G401 (cell line): Measurements from ENCODE around the gene ANKRD2. TPM values are rescaled to one million over a fixed set of nuclear protein-coding genes. Genes with fewer than 3 reads are reported as not detected.
A peak's percentile ranks its signal among the peaks of the same experiment; 100 is the strongest.

Source experiments
- DNase-seq: peaks from one replicate; pipeline ENCODE4 v3.0.0-alpha.2; 2015; ENCODE audit warnings: low spot score
- in situ Hi-C: cut with HindIII; loops from 2 replicates; pipeline ENCODE4 v1.10.0; 2016; ENCODE audit warnings: low sequenced_read_pairs, mixed read lengths
- total RNA-seq: library from RNA; depleted of rRNA; stranded (reverse); fragments of >200 nt; shearing (Covaris generic); gene quantifications from 2 replicates; pipeline ENCODE4 v1.2.3, GENCODE V29; 2014; rRNA removed

Gene ANKRD2
- total RNA-seq, 1 experiment from 2014 or later, result 0.41 TPM

GRCh38 chr10:97623277-97623676, 50.7 kb downstream of the ANKRD2 start:
- no peak for DNase-seq
- in situ Hi-C loops, result no loop called here

GRCh38 chr10:97627731-97628130, 55.2 kb downstream of the ANKRD2 start:
- no peak for DNase-seq
- in situ Hi-C loops, result no loop called here

GRCh38 chr10:97628228-97628627, 55.6 kb downstream of the ANKRD2 start:
- in situ Hi-C loops, result no loop called here
- no peak for DNase-seq

GRCh38 chr10:97629289-97629688, 56.7 kb downstream of the ANKRD2 start:
- in situ Hi-C loops, result no loop called here
- no peak for DNase-seq

GRCh38 chr10:97631098-97631497, 58.5 kb downstream of the ANKRD2 start:
- no peak for DNase-seq
- in situ Hi-C loops, result no loop called here

- DNase-seq, result peak; percentile 94
- in situ Hi-C loops, result no loop called here
Observed at GRCh38 chr10:97632949-97633884, 60.6 kb downstream of the ANKRD2 start, which contains the start of gene MORN4. MORN4 (minus strand) TSS chr10:97633500; CDS start chr10:97619653, 13,847 bp downstream.

Other genes with a start within 250 kb of the ANKRD2 start
- 29.7 and 41.2 TPM in 2 replicates for gene FRAT2, start 238.1 kb upstream of the ANKRD2 start, total RNA-seq
- gene RRP12, start 171.4 kb upstream of the ANKRD2 start, total RNA-seq, result 35.1 and 41.4 TPM in 2 replicates
- 724 and 846 TPM in 2 replicates for gene PGAM1, start 146.6 kb upstream of the ANKRD2 start, total RNA-seq
- 56.7 and 61.7 TPM in 2 replicates for gene EXOSC1, start 126.8 kb upstream of the ANKRD2 start, total RNA-seq
- gene ZDHHC16, start 126.6 kb upstream of the ANKRD2 start, total RNA-seq, result 70.4 and 82.5 TPM in 2 replicates
- 67.8 and 89.3 TPM in 2 replicates for gene MMS19, start 74.4 kb upstream of the ANKRD2 start, total RNA-seq
- 32.5 and 39.5 TPM in 2 replicates for gene UBTD1, start 73.9 kb upstream of the ANKRD2 start, total RNA-seq
- gene HOGA1, start 11.6 kb downstream of the ANKRD2 start, total RNA-seq, result 8.0 and 8.1 TPM in 2 replicates
- gene C10orf62, start 16.9 kb downstream of the ANKRD2 start, total RNA-seq, result 0.24 TPM in 1 of 2 replicates, not detected in the other
- 15.6 and 18.8 TPM in 2 replicates for gene MORN4, start 60.7 kb downstream of the ANKRD2 start, total RNA-seq
- gene PI4K2A, start 67.9 kb downstream of the ANKRD2 start, total RNA-seq, result 40.2 and 42.2 TPM in 2 replicates
- 19.1 and 24.4 TPM in 2 replicates for gene AVPI1, start 114.5 kb downstream of the ANKRD2 start, total RNA-seq
- gene MARVELD1, start 141.0 kb downstream of the ANKRD2 start, total RNA-seq, result 35.0 and 61.1 TPM in 2 replicates
- gene ZFYVE27, start 164.3 kb downstream of the ANKRD2 start, total RNA-seq, result 21.8 and 24.8 TPM in 2 replicates
- not detected in 2 replicates for gene SFRP5, start 199.2 kb downstream of the ANKRD2 start, total RNA-seq